ENCODE data around the gene ZSCAN10.
"Not testable (repeated sequence)": the region's sequence is repeated elsewhere in the genome, so short reads cannot be mapped to it uniquely, and the experiment has no call there.

Gene ZSCAN10

DNA sequence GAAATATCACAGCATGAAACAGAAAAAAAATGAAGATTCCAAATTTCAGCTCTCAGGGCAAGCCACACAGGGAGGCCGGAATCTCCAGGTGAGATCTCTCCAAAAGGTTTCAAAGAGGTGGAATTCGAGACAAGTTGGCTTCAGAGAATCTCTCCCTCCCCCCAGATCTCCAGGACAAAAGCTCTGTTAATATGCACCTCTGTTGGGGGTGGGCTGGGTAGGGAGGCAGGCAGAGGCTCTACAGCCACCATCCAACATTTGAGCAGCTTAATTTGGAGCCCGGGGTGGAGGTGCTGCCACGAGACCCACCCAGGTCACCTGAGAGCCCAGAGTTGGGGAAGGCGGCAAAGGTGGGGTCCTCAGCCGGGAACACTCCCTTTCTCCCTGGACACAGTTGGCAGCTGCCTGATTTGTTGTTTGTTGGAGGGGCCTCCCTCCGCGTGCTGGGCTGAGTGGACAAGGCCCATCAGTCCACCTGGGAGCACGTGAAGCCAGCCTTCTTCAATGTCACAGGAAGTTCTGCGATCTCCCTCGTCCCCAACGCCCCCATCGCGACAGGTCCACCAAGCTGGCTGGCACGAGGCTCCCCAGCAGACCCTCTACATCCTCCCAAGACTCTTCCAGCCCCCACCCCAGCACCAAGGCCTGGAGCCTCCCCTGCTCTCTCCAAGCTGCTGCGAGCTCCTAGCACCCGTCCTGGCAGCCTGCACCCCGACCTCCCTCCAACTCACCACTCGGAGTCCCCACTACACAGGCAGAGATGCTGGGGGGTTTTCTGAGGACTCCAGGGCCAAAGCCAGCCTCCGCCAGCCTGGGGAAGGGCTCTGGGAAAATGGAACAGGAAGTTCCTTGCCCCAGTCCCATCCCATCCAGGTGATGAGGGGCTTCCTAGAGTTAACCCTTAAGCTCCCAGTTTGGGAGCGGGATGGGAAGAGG, at the start of gene ZSCAN10:
Gene ZSCAN10 (minus strand): TSS at position 836 of the 936 bp plus-strand sequence. CDS start 6,357 bp downstream, outside the sequence.
- no peak for DNase-seq

DNA sequence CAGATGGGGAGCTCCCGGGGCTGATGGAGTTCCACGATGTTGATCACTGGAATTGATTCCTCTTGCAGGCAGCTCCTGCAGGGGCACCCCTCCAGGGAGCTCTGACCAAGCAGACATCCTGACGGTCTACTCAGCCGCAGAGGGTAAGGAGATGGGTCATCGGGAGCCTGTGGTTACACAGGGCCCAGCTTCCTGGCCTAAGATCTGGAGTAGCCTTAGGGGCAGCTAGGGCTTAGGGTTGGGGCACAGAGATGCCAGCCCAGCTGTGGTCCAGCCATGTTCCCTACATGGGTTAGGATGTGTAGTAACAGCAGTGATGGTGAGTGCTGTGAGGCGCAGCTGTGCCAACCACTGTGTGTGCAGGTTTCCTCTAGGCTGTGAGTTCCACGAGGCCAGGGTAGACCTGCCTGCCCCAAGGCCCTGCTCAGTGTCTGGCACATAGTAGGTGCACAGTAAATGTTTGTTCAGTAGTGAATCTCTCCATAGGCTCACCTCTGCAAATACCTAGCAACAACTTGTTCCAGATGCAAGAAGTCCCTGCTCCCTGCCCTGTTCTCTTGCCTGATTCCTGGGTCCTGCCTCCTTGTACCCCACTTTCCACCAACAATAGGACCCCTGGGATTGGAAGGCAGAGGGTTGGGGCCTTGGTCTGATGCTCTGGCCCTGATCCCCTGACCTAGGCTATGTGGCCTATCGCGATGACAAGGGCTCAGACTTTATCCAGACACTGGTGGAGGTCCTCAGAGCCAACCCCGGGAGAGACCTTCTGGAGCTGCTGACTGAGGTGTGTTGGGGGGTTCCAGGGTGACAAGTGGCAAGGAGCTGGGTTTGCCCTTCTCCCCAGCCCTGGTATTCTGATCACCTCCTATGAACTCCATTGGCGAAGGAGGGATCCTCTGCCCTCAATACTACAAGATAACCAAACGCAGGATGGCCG, 49.4 kb upstream of the ZSCAN10 start:
- DNase-seq, result no peak

DNA sequence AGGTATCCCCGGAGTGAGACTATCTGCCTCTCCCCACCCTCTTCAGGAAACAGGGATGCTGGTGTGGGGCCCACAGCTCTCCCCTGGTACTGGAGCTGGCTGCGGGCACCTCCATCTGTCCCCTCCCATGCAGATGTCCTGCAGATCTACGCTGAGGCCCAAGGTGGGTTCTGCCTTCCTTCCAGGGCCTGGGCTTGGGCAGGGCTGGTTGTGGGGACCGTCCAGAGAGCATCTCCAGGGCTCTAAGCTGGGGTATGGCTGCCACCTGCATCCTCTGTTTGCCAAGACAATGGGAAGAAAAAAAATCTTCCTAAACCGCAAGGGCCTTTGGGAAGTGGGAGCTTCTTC, 48.6 kb upstream of the ZSCAN10 start:
- no peak for DNase-seq

DNA sequence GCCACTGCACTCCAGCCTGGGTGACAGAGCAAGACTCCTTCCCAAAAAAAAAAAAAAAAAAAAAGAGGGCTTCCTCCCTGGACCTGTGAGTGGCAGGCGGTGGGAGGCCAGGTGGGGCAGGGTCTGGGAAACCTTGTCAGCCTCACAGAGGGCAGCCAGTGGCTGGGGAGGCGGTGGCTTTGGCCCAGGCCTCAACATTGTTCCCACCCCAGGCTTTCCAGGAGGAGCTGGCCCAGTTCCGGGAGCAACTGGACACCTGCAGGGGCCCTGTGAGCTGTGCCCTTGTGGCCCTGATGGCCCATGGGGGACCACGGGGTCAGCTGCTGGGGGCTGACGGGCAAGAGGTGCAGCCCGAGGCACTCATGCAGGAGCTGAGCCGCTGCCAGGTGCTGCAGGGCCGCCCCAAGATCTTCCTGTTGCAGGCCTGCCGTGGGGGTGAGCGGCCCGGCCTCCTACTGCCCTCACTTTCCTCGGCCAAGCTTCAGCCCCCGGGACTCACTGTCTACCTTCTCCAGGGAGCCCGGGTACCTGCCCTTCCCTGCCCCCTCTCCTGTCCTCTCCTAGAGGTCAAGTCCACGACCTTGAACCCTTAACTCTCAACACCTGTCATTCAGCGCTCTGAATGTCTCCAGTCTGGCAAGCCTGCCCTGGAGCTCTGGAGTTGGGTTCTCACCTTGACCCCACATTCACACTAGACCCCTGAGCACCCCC, 48.1 kb upstream of the ZSCAN10 start:
- no peak for DNase-seq

DNA sequence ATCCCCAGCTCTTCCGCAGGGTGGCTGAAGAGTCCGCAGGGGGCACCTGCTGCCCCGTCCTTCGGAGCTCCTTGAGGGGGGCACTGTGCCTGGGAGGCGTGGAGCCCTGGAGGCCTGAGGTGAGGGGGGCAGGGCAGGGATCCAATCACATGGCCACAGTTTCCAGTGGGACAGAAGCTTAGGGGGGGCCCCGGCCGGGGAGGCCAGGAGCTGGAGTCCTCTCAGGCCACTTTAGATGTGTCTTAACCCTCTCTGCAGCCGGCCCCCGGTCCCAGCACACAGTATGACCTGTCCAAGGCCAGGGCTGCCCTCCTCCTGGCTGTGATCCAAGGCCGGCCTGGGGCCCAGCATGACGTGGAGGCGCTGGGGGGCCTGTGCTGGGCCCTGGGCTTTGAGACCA, 46.6 kb upstream of the ZSCAN10 start:
- DNase-seq, result no peak

DNA sequence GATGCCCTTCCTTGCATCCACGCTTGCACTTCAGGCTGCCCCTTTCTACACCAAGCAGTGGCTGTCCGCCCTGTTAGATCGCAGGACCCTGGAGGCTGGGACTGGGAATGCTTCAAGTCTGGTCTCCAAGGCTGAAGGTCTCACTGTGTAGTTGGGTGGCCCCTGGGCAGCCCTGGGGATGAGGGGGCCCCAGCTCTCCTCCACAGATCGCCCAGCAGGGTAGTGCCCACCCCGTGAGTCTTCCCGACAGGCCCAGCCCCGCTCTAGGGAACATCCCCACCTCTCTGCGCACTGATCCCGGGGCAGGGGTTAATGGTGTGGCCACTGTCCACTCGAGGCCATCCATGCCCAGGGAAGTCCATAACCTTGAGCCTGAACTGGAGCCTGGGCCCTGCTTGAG, 46.1 kb upstream of the ZSCAN10 start:
- no peak for DNase-seq

DNA sequence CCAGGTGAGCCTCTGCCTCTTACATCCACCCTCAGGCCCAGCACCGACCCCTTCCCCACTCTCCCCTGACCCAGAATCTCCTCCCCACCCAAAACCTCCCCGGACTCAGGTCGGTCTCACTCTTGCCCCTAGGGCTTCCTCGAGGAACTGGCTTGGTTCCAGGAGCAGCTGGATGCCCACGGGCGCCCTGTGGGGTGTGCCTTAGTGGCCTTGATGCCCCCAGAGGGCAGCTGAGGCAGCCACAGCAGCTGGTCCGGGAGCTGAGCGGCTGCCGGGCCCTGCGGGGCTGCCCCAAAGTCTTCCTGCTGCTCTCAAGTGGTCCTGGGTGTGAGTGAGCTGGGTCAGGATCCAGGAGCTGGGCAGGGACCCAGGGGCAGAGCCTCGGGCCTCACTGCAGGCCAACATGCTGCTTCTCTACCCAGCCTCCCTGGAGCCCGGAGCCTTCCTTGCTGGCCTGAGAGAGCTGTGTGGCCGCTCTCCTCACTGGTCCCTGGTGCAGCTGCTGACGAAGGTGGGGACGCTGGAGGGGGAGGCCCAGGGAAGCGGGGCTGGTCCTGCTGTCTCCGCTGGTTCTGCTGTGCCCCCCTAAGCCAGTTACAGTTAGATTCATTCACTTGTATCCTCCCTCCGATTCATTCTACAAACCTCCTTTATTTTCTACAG, 45.4 kb upstream of the ZSCAN10 start:
- DNase-seq, result no peak

DNA sequence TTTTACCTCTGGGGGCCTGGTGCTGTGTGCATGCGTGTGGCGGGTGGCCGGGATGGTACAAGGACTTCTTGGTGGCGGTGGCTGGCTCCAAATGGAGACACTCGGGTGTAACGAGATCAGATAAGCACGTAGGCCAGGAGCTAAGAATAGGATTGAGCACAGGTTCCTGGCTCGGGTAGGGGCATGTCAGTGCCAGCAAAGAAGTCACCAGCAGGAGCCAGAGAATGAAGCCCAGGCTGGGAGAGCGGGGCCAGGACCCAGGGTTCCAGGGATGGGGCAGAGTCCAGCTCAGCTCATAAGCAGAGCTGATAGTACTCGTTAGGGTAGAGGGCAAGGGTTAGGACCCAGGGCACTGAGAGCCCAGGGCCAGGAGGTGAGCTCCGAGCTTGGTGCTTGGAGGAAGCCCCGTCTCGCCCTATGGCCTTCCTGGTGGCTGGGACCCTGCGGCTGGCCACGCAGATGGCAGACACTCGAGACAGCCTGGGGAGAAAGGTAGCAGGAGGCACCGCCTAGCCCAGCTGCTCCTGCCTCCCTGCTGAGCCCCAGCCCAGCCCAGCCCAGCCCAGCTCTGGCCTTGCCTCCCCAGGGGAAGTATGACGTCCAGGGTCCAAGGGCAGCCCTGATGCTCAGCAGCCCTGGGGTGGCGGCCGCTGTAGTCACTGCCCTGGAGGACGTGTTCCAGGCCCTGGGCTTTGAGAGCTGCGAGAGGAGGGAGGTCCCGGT, 44.7 kb upstream of the ZSCAN10 start:
- DNase-seq, result no peak

DNA sequence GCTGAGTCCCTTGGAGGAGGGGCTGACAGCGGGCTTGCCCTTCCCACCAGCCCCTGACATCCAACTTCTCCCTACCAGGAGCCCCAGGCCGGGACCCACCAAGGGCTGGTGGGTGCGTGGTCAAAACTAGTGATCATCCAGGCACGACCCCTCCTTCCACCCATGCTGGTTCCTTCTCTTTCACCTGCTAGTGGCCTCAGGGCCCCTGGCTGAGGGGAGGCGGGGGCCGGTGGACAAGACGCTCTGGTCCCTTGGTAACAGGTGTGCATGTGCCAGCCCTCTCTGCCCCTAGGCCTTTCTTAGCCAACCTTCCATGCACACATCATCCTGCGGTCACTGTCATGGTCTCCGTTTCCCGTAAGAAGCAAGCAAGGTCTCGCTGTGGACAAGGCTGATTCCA, 44.1 kb upstream of the ZSCAN10 start:
- no peak for DNase-seq

DNA sequence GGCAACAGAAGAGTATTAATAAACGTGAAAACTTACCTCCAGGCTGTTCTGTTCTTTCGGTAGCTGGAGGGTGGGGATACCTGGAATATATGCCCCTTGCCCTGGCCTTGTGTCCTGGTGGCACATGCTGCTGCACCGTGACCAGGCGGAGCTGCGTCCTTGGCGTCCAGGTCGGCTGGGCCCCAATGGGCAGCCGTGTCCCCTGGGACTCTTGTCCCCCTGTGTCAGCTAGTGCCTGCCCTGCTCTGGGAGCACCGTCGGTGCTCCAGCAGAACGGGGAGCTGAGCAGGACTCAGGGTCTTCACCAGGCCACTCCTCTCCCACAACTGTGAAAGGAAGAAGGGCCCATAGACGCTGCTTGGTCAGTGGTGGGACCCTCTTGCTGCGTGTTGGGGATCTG, 43.7 kb upstream of the ZSCAN10 start:
- DNase-seq, result no peak

DNA sequence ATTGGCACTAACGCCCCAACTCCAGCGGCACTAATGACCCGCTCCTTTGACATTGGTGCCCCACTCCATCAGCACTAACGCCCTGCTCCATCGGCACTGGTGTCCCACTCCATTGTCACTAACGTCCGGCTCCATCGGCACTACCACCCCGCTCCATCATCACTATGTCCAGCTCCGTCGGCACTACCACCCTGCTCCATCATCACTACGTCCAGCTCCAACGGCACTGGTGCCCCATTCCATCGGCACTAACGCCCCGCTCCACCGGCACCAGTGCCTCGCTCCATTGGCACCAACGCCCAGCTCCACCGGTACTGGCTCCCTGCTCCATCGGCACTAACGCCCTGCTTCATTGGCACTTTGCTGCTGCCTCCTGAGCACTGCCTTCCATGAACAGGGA, 43.2 kb upstream of the ZSCAN10 start:
- DNase-seq, result no peak

DNA sequence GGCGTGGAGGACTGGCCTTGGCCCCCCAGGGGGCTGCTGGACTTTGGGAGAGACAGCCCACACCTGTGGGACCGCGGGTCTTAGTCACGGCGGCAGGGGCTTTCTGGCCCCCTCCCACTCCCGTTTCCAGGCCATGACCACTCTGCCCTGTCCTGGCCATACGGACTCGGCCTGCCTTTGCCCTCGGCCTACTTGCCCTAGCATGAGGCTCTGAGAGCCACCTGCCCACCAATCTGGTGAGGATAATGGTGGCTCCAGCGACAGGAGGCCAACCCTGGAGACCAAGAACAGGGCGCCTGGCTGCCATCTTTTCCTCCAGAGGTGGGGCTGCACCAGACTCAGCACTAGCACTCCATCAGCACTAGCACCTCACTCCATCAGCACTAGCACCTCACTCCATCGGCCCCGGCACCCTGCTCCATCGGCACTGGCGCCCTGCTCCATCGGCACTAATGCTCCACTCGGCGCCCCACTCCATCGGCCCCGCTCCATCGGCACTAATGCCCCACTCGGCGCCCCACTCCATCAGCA, 42.8 kb upstream of the ZSCAN10 start:
- DNase-seq, result no peak

DNA sequence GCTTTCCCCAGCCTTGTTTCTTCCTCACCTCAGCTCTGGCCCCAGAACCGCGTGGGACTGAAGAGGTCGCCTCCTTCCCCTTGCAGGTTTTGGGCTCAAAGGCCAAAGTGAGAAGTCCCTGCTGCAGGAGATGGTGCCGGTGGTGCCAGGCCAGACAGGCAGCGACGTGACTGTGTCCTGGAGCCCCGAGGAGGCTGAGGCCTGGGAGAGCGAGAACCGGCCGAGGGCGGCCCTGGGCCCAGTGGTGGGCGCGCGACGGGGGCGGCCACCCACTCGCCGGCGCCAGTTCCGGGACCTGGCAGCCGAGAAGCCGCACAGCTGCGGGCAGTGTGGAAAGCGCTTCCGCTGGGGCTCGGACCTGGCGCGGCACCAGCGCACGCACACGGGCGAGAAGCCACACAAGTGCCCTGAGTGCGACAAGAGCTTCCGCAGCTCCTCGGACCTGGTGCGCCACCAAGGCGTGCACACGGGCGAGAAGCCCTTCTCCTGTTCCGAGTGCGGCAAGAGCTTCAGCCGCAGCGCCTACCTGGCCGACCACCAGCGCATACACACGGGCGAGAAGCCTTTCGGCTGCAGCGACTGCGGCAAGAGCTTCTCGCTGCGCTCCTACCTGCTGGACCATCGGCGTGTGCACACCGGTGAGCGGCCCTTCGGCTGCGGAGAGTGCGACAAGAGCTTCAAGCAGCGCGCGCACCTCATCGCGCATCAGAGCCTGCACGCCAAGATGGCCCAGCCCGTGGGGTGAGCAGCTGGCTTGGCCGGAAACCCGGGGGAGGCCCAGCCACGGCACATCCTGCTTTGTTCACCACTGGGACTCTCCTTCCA, 41.7 kb upstream of the ZSCAN10 start:
- no peak for DNase-seq

DNA sequence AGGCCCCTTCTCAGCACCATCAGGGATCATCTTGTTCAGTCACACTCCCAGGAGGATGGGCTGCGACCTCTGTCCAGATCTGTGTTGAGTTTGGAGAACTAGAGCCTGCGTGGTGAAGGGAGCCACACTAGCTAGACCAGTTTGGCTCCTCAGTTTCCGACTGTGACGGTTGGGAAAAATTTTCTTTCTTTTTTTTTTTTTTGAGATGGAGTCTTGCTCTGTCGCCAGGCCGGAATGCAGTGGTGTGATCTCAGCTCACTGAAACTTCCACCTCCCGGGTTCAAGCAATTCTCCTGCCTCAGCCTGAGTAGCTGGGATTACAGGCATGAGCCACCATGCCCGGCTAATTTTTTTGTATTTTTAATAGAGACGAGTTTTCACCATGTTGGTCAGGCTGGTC, 40.5 kb upstream of the ZSCAN10 start:
- DNase-seq, result not testable (repeated sequence)

DNA sequence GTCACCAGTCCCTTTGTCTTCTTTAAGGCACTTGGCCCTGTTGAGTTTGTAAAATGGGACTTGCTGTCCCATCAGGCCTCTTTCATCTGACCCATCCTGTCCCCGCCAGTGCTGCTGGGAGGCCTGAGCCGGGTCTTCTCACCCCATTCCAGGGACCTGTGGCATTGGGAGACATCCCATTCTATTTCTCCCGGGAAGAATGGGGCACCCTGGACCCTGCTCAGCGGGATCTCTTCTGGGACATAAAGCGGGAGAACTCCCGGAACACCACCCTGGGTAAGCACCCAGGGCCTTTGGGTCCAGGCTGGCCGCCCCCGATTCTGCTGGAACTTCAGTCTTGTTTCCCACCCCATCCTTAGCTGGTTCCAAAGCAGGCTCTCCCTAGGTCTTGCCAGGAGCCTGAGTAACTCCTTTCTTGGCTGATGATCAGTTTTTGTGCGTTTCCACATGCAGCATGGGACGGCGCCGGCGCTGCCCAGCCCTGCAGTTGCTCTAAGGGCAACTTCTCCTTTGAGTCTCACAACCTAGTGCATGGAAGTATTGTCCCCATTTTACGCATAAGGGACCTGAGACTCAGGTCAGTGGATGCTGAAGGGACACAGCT, 39.8 kb upstream of the ZSCAN10 start:
- DNase-seq, result no peak

DNA sequence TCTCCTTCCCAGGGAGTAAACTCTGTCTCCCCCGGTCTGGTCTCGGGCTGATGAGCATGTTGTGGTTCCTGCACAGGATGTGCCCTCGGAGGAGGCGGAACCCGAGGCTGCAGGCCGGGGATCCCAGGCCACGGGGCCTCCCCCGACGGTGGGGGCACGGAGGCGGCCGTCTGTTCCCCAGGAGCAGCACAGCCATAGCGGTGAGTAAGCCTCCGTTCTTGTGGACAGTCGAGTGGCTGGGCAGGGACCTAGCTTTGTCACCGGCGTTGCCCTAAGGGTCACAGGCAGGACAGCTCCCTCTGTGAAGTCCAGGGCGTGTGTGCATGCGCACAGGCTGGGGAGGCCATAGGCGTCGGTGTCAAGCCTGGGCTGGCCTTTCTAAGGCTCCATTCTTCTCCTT, 39.2 kb upstream of the ZSCAN10 start:
- no peak for DNase-seq

DNA sequence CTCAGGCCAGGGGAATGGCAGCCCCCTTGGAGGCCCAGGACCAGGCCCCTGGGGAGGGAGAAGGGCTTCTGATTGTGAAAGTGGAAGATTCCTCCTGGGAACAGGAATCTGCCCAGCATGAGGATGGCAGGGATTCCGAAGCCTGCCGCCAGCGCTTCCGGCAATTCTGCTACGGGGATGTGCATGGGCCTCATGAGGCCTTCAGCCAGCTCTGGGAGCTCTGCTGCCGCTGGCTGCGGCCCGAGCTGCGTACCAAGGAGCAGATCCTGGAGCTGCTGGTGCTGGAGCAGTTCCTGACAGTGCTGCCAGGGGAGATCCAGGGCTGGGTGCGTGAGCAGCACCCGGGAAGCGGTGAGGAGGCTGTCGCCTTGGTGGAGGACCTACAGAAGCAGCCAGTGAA, 38.2 kb upstream of the ZSCAN10 start:
- no peak for DNase-seq

DNA sequence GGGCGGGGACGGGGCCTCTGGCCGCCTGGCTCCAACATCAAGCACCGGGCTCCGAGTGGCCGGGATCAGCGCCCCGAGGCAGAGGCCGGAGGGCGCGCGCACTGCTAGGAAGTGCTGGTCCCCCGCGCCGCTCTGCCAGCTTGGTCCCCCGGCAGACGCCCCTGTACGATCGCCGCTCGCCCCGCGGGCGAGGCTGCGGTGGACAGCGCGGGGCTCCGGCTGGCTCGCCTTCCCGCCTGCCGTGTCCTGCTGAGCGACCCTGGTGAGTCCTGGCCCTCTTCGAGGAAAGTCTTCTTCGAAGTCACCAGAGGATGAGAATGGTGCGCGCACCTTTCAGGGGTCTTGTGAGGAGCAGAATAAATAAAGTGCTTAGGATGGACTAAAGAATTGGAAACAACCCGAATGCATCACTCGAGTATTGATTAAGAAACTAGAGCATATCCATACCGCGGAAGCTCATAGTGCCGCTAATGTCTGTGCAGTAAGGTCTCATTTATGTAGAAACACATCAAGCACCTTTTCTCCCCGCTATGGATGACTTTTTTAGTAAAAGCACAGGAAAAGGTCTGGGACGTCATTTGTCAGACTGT, 36.1 kb upstream of the ZSCAN10 start:
- DNase-seq, result no peak

DNA sequence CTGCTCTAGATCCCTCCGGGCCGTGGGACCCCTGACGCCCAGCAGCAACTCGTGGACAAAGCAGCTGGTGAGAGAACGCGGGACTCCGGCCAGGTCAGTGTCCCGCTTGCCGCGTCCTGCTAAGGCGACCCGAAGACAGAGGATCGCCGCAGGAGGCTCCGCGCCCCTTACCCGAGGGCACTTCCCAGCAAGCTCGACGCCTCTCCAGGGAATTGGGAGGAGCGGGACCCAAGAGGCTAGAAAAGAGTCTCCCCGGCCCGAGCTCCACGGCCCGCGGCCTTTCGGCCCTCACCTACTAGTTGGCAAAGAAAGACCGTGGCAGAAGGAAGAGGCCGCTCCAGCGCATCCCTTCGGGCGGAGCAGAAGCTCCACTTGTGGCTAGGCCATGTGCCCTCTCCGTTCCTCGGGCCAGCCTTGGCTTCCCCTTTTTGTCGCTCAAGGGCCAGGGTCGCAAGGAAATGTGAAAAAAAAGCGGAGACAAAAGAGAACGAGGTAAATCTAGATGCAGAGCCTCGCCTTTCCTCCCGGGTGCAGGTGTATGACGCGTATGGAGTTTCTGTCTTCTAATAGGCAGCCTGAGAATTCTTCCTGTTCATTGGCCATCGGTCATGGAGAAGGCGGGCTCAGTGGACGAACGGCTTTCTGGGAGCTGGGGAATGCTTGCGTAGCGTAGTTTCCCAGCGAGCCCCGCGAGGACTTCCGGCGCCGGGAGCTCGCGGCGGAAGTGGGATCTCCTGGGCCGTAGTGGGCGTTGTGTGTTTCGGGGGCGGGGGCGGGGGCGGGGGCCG, 35.4 kb upstream of the ZSCAN10 start, which contains the start of gene ZNF213:
Gene ZNF213 (plus strand): TSS at position 692 of the 788 bp plus-strand sequence. CDS start 2,252 bp downstream, outside the sequence.
- peak; percentile 98 for DNase-seq
